Measurements from ENCODE around the gene SKIL.
"Not testable (repeated sequence)": the region's sequence is repeated elsewhere in the genome, so short reads cannot be mapped to it uniquely, and the experiment has no call there.

Gene SKIL, protein sequence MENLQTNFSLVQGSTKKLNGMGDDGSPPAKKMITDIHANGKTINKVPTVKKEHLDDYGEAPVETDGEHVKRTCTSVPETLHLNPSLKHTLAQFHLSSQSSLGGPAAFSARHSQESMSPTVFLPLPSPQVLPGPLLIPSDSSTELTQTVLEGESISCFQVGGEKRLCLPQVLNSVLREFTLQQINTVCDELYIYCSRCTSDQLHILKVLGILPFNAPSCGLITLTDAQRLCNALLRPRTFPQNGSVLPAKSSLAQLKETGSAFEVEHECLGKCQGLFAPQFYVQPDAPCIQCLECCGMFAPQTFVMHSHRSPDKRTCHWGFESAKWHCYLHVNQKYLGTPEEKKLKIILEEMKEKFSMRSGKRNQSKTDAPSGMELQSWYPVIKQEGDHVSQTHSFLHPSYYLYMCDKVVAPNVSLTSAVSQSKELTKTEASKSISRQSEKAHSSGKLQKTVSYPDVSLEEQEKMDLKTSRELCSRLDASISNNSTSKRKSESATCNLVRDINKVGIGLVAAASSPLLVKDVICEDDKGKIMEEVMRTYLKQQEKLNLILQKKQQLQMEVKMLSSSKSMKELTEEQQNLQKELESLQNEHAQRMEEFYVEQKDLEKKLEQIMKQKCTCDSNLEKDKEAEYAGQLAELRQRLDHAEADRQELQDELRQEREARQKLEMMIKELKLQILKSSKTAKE

DNA sequence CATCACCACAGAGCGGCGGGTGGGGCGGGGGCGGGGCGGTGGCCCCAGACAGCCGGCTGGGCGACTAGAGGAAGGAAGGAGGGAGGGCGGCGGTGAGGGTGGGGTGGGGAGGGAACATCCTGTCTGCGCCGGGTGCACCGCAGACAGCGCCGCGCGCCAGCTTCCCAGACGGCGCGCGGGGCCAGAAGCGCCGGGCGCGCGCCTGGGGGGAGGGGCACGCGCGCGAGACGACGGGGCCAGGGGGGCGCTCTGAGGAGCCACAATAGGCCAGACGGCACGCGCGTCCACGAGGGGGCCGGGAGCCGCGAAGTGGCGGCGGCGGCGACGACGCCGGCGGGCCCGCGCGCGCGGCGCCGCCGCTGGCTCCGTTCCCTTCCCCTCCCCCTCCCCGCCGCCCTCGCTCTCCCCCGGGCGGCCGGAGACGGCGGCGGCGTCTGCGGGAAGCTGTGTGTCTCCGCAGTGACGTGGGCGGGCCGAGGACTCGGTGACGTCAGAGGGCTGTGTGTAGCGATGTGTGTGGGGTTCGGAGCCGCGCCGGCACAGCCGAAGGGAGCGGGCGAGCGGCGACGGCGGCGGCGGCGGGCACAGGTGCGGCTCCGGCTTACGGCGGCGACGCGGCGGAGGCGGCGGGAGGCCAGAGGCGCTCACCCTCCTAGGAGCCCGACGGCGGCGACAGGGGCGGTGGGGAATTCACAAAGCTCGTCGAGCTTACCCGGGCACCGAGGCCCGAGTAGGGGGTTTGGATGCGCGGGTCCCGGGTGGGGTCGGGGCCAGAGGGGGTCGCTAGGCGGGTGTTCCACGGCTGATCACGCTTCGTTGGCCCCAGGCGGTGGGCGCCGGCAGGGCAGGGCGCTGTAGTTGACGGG, at the start of gene SKIL:
SKIL (plus strand) TSS at position 540 of the 866 bp plus-strand sequence. CDS start 2,617 bp downstream, outside the sequence.
- DNase-seq (ENCODE audit: low spot score), result peak; percentile 95

DNA sequence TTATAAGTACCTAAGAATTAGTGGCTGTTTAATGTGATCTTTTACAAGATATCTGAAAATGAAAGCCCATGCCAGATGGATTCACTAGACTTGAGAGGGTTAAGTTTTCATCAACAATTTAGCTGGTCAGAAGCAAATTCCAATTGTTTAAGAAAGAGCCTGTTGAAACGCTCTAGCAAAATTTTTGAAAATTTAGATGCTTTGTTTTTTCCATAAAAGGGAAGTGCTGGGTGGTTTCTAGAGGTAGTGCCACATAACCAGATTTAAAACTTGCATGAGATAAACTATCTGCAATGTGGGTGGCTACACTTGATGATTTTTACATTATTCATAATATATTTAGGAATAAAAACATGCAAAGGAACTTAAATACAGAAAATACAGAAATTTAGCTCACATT, 48.5 kb upstream of the SKIL start:
- DNase-seq (ENCODE audit: low spot score), result peak; percentile 27

DNA sequence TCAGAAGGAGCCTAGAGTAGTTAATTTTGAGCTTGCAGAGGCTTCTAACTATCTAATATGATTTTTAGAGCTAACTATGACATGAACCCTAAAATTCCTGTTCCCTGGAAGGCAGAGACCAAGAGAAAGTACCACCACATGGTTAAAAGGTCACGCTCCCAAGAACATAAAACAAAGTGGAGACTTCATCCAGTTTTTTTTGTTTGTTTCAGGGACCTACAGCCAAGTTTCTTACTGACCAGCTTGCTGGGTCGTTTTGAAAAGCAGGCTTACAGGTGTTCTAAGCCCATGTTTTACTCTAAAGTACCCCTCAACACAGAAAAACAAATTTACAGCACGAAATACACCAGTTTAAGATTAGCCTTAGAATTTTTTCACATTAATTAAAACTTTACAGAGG, 39.6 kb upstream of the SKIL start:
- no peak for DNase-seq (ENCODE audit: low spot score)

DNA sequence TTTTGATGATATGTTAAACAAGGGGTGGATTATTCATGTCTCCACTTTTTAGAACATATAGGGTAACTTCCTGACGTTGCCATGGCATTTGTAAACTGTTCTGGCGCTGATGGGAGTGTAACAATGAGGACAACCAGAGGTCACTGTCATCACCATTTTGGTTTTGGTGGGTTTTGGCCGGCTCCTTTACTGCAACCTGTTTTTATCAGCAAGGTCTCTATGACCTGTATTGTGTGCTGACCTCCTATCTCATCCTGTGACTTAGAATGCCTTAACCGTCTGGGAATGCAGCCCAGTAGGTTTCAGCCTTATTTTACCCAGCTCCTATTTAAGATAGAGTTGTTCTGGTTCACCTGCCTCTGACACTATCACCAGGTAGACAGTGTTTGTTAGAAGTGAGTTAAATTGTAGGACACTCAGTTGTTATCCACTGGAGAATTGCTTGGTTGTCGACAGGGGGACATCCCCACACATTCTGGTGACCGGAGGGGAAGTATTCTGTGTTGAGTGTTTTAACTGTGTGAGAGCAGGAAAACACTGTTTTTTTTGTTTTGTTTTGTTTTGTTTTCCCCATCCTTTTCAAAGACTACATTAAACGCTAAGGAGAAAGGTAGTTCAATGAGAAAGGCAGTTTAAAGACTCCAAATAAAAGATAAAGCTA, 36.9 kb upstream of the SKIL start:
- no peak for DNase-seq (ENCODE audit: low spot score)

DNA sequence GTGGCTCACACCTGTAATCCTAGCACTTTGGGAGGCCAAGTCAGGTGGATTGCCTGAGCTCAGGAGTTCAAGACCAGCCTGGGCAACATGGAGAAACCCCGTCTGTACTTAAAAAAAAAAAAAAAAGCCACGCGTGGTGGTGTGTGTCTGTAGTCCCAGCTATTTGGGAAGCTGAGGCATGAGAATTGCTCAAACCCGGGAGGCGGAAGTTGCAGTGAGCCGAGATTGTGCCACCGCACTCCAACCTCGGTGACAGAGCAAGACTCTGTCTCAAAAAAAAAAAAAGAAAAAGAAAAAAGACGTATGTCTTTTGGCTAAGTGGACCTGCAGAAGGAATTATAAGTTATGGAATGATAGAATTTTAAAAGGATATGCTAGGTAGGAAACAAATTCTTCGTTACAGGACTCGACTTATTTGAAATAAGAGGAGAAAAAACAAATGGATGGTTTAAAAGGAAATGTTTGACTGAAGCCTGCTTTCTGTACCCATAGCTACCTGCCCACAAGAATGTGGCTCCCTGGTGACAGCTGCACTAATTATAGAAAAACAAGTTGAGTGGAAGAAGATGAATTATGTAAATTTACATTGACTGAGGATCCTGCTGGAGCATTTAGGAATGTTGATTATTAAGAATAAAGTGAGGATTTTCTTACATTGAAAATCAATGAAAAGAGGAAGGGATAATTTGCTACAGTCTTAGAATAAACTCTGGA, 36.0 kb upstream of the SKIL start:
- no peak for DNase-seq (ENCODE audit: low spot score)

DNA sequence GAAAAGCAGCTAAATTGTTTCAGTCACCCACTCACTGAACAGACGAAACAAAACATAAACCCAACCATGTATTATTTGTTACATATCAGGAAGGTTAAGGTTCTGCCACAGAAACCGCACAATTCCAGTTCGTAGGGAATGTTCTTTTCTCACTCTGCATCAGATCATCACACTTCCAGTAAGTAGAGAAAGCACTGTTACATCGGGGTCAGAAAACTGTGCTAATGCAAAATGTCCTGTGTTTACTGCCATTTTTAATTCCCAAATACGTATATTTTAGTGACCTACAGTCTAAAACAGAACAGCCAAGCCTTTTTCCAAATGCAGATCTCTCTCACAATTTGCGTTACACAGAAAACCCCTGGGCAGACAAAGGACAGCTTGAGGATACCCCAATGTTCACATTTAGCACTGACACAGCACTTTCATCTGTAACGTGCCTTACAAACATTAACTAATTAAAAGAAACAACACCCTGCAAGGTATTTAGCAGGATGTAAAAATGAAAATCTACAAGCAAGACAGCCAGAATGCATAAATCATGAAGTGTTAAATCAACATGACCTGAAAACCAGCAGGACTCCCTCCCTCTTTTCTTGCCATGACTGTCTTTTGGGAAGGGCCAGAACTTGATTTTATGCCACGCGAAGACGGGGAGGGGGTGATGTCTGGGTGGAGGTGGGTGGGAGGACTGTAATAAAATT, 34.8 kb upstream of the SKIL start:
- no peak for DNase-seq (ENCODE audit: low spot score)

DNA sequence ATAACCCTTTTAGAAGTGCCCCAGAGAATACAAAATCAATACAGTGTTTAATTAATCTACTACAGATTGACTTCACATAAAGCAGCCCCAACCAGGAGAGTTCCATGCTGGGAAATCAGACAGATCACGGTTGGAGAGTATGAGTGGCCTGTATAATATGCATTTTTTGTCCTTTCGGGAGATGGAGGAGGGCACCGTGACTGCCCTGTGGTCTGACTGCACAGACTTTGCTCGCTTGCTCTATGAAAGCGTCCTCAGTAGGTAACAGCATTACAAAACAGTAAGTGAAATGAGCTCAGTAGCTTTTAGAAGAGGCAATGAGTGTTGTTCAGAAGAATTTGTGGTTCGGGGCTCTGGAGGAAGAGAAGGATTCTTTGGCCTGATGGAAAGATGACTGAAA, 34.2 kb upstream of the SKIL start:
- DNase-seq (ENCODE audit: low spot score), result no peak

DNA sequence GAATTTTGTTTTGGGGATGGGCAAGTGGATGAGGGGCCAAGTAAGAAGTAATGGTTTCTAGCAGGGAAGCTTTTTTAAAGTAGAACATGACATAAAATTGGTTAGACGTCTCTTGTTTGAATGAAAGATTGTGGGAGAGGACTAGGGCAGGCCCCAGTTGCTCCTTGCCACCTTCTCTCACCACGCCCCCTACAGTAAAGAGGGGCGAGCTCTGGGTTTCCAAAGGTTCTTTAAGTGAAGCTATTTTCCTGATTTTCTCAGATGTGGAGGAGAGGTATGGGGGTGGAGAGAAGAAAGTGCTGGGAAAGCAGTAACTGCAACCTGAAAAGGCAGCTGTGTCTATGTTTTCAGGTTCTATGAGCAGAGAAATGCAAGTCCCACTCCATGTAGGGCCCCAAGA, 32.6 kb upstream of the SKIL start:
- DNase-seq (ENCODE audit: low spot score), result no peak

DNA sequence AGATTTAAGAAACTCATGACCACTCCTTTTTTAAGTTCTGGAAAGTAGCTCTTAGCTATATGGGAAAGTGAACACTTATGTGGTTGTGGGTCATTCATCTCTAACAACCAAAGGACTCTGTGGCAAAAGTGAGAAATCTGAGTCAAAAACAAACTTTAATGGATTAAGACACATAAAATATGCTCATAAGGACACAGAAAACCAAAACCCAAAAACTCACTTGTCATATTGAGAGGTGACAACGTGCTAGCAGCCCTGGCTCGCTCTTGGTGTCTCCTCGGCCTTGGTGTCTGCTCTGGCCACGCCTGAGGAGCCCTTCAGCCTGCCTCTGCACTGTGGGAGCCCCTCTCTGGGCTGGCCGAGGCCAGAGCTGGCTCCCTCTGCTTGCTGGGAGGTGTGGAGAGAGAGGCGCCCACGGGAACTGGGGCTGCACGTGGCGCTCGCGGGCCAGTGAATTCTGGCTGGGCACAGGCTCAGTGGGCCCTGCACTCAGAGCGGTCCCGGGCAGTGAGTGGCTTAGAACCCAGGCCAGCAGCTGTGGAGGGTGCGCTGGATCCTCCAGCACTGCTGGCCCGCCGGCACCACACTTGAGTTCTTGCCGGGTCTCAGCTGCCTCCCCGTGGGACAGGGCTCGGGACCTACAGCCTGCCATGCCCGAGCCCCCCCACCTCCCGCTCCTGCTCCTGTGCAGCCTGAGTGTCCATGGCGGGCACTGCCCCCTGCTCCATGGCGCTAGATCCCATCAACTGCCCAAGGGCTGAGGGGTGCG, 30.3 kb upstream of the SKIL start:
- DNase-seq (ENCODE audit: low spot score), result no peak

DNA sequence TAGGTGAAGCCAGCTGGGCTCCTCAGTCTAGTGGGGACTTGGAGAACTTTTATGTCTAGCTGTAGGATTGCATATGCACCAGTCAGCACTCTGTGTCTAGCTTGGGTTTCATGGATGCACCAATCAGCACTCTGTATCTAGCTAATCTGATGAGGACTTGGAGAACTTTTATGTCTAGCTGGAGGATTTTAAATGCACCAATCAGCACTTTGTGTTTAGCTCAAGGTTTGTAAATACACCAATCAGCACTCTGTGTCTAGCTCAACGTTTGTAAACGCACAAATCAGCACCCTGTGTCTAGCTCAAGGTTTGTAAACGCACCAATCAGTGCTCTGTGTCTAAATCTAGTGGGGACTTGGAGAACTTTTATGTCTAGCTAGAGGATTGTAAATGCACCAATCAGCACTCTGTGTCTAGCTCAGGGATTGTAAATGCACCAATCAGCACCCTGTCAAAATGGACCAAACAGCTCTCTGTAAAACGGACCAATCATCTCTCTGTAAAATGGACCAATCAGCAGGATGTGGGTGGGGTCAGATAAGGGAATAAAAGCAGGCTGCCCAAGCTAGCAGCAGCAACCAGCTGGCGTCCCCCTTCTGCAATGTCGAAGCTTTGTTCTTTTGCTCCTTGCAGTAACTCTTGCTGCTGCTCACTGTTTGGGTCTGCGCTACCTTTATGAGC, 29.5 kb upstream of the SKIL start:
- DNase-seq (ENCODE audit: low spot score), result not testable (repeated sequence)

DNA sequence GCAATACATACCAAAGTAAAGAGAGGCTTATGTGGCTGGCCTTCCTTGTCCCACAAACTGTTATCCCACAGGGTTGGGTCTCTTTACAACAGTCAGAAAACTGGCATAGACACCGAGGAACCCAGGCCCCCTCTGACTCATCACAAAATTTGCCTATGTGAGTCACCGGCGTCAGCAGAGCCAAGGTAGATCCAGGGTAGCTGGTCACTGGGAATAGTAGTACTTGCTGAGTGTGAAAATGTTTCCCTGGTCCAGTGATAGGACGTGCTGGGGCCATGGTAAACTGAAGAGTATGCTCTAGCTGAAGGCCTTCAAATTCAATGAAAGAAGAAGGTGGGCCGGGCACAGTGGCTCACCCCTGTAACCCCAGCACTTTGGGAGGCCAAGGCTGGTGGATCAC, 27.1 kb upstream of the SKIL start:
- DNase-seq (ENCODE audit: low spot score), result peak; percentile 22

DNA sequence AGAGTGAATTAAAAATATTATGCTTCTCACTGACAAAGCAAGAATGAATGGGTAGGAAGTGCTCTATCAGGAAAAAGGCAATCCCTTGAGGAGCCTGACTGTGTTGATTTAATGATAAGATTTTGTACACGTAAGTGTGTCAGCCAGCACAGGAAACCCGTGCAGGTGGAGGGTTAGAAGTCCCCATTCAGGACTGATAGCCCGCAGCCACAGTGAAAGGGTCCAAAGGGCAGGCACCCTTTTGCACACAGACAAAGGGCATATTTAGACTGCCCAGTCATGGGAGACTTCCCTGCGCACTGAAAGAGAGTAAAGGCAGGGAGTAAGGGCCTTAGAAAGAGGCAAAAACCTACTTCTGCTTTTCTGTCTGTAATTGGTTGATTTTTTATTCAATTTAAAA, 26.4 kb upstream of the SKIL start:
- DNase-seq (ENCODE audit: low spot score), result no peak

DNA sequence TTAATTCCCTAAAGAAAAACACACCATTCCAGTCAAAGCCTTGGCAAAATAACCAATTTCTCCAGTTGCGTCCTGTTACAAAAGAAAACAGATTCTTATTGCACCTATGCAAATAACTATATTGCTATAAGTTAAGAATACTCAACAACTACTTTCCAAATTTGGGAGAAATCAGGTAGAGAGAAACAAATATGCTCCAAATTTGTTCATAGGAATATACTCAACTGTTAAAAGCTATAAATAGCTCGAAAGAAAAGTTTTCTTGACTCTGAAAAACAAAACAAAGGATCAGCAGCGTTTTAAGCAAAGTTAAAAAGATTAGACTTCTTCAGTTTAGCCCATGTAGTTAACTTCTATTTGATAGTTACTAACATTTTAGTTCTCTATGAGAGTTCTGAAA, 20.1 kb upstream of the SKIL start:
- no peak for DNase-seq (ENCODE audit: low spot score)

DNA sequence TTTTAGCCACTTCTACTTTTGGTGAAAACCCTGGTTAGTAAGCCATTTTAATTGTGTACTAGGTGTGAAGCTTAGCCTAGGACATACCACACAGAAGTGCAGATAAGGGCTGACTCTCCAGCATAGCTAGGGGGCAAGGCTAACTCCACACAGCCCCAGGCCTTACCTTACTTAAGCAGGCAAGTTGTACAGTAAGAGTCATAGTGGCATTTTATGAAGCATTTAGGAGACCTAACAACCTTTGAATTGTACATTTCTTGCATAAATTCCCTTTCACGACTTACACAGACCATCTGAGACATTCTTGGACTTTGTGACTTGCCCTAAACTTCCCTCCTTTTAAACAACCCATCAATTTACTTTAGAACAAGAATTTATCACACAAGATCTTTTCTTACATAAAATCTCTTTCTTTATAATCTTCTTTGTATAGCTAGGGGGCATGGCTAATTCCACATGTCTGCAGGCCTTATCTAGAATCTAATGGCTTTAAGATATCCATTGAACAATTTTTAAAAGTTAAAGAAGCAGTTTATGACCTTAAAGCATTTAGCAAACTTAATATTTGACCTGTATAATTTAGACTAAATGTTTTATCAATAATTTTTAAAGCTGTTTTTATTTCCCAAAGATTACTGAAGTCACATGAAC, 18.7 kb upstream of the SKIL start:
- no peak for DNase-seq (ENCODE audit: low spot score)

DNA sequence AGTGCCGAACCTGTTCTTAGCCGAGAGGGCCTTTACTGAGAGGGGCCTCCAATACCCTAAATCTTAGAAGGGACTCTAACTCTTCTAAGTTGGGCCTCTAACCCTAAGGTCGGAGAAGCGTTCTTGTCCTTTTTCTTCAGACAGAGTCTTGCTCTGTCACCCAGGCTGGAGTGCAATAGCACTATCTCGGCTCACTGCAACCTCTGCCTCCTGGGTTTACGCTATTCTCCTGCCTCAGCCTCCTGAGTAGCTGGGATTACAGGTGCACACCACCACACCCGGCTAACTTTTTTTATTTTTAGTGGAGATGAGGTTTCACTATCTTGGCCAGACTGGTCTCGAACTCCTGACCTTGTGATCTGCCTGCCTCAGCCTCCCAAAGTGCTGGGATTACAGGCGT, 15.2 kb upstream of the SKIL start:
- not testable (repeated sequence) for DNase-seq (ENCODE audit: low spot score)

DNA sequence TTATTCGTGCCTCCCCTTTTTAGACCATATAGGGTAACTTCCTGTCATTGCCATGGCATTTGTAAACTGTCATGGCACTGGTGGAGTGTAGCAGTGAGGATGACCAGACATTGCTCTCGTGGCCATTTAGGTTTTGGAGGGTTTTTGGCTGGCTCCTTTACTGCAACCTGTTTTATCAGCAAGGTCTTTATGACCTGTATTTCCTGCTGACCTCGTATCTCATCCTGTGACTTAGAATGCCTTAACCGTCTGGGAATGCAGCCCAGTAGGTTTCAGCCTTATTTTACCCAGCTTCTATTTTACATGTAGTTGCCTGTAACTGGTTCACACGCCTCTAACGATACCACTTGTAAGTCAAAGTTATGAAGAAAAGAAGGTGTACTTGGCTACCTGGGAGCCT, 13.7 kb upstream of the SKIL start:
- DNase-seq (ENCODE audit: low spot score), result not testable (repeated sequence)

DNA sequence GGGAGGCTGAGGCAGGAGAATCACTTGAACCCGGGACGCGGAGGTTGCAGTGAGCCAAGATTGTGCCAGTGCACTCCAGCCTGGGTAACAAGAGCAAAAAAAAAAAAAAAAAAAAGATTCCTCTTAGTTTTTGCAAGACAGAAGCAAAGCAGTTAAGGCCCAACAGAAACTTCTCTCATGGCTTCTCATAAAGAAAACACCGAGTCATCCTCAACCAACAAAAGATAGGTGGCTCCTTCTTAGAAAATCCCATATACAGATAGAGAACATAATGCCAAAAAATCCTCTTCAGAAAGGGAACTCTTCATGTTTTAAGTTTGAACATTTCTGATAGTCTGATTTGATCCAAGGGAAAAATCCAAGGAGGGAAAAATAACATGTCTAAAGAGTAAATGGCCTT, 12.5 kb upstream of the SKIL start:
- DNase-seq (ENCODE audit: low spot score), result no peak

DNA sequence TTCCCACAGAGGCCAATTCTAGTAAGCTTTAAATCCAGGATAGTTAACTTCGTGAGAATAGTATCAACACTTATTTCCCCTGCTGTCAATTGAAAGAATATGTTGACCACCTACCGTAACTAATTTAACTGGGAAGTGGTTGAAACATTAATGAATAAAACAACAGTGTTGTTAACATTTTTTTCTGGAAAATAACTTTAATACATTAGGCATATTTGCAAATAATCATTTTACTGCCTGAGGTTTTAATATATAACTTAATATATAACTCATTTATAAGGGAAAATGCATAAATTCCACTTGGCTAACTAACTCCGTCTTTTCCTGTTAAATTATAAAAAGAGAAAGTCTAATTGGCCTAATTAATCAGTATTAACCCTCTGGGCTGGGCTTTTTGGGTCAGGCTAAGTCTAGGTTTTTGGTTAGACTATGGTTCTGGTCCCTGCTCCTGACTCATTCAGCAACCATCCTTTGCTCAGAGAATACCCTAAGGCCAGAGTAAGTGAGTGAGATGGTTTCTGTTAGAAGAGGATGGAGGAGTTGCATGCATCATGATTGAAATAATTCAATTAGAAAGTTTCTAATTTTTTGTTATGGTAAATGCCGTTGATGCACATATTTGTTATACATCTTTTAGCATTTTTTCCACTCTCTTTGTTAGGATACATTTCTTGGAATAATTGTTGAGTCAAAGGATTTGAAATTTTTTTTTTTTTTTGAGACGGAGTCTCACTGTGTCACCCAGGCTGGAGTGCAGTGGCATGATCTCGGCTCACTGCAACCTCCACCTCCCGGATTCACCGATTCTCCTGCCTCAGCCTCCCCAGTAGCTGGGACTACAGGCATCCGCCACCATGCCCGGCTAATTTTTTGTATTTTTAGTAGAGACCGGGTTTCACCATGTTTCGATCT, 10.8 kb upstream of the SKIL start:
- peak; percentile 47 for DNase-seq (ENCODE audit: low spot score)
